Activated T-helper 17 cell treated with anti-CD3 and anti-CD28 coated beads, Interleukin-2, amount 50 U/mL, for 72 hours (primary cell): ENCODE data around the gene ATP6V1F. TPM values are rescaled to one million over a fixed set of nuclear protein-coding genes. Genes with fewer than 3 reads are reported as not detected.

Experiments
- ATAC-seq: fragments of 150-1000 bp; cut with Tn5 transposase; replicated peaks from 2 replicates; pipeline ENCODE4 v1.10.0; 2021; ENCODE audit warnings: mild to moderate bottlenecking, moderate library complexity
- H3K27ac Mint-ChIP-seq: one replicate; pipeline ENCODE4 v1.8.0; 2022; ENCODE audit warnings: mixed read lengths
- H3K27me3 Mint-ChIP-seq: one replicate; pipeline ENCODE4 v1.8.0; 2022; ENCODE audit warnings: mixed read lengths
- H3K36me3 Mint-ChIP-seq: one replicate; pipeline ENCODE4 v1.8.0; 2022; ENCODE audit warnings: low read depth, mild to moderate bottlenecking, mixed read lengths
- H3K4me1 Mint-ChIP-seq: one replicate; pipeline ENCODE4 v1.8.0; 2022; ENCODE audit warnings: mixed read lengths
- H3K4me3 Mint-ChIP-seq: one replicate; pipeline ENCODE4 v1.8.0; 2022; ENCODE audit warnings: mild to moderate bottlenecking, mixed read lengths
- H3K9me3 Mint-ChIP-seq: one replicate; pipeline ENCODE4 v1.8.0; 2022; ENCODE audit warnings: mixed read lengths
- total RNA-seq, 2 donors: library from RNA; stranded (reverse); gene quantifications; one replicate each; pipeline ENCODE4 v1.2.3, GENCODE V29; 2022

Gene ATP6V1F
- total RNA-seq, 2 donors from 2014 or later = 69.9 to 127 TPM

- Mint-ChIP-seq H3K9me3 (no peaks in the 10 kb centered on the region), H3K27ac (no peak overlapping the region), H3K36me3 (no peaks in the 10 kb centered on the region), H3K27me3 (peaks cover 18% of the 10 kb centered on the region), H3K4me1 (no peaks in the 10 kb centered on the region), H3K4me3 (no peak overlapping the region)
- ATAC-seq = no peak
These were observed 30.4 kb upstream of the ATP6V1F start for GRCh38 chr7:128831994-128832879.

- no peaks in the 10 kb centered on the region for H3K4me1 Mint-ChIP-seq
- no peak overlapping the region for H3K4me3 Mint-ChIP-seq
- no peak overlapping the region for H3K27ac Mint-ChIP-seq
- H3K9me3 Mint-ChIP-seq = no peaks in the 10 kb centered on the region
- peaks cover 17% of the 10 kb centered on the region for H3K27me3 Mint-ChIP-seq
- no peaks in the 10 kb centered on the region for H3K36me3 Mint-ChIP-seq
- ATAC-seq = no peak
These were observed 29.8 kb upstream of the ATP6V1F start for GRCh38 chr7:128832880-128833147.

GRCh38 chr7:128833148-128833945 lies 29.3 kb upstream of the ATP6V1F start:
- ATAC-seq = no peak
- no peaks in the 10 kb centered on the region for H3K36me3 Mint-ChIP-seq

GRCh38 chr7:128833946-128834325 lies 28.7 kb upstream of the ATP6V1F start:
- Mint-ChIP-seq H3K4me3 (no peak overlapping the region), H3K27ac (no peak overlapping the region), H3K9me3 (no peaks in the 10 kb centered on the region), H3K36me3 (no peaks in the 10 kb centered on the region), H3K27me3 (peaks cover 8% of the 10 kb centered on the region), H3K4me1 (no peaks in the 10 kb centered on the region)
- no peak for ATAC-seq

More at GRCh38 chr7:128833148-128833945, 29.3 kb upstream of the ATP6V1F start:
- Mint-ChIP-seq H3K9me3 (no peaks in the 10 kb centered on the region), H3K4me3 (no peak overlapping the region), H3K27me3 (peaks cover 12% of the 10 kb centered on the region), H3K4me1 (no peaks in the 10 kb centered on the region), H3K27ac (no peak overlapping the region)

- H3K9me3 Mint-ChIP-seq = no peaks in the 10 kb centered on the region
- H3K4me3 Mint-ChIP-seq = no peak overlapping the region
These were observed 27.4 kb upstream of the ATP6V1F start for GRCh38 chr7:128835231-128835751.

GRCh38 chr7:128835790-128836641 lies 26.6 kb upstream of the ATP6V1F start:
- Mint-ChIP-seq H3K4me1 (no peaks in the 10 kb centered on the region), H3K27ac (no peak overlapping the region), H3K36me3 (no peaks in the 10 kb centered on the region), H3K27me3 (no peaks in the 10 kb centered on the region), H3K4me3 (no peak overlapping the region), H3K9me3 (no peaks in the 10 kb centered on the region)
- no peak for ATAC-seq

More at GRCh38 chr7:128835231-128835751, 27.4 kb upstream of the ATP6V1F start:
- H3K27me3 Mint-ChIP-seq = no peaks in the 10 kb centered on the region
- ATAC-seq = no peak
- H3K4me1 Mint-ChIP-seq = no peaks in the 10 kb centered on the region
- H3K27ac Mint-ChIP-seq = no peak overlapping the region
- no peaks in the 10 kb centered on the region for H3K36me3 Mint-ChIP-seq

- no peak overlapping the region for H3K4me3 Mint-ChIP-seq
- ATAC-seq = no peak
These were observed 25.8 kb upstream of the ATP6V1F start for GRCh38 chr7:128836729-128837348.

GRCh38 chr7:128837521-128837921 lies 25.1 kb upstream of the ATP6V1F start:
- no peaks in the 10 kb centered on the region for H3K9me3 Mint-ChIP-seq
- no peak overlapping the region for H3K4me3 Mint-ChIP-seq
- H3K36me3 Mint-ChIP-seq = no peaks in the 10 kb centered on the region
- peaks cover 5% of the 10 kb centered on the region for H3K4me1 Mint-ChIP-seq
- no peak for ATAC-seq
- no peaks in the 10 kb centered on the region for H3K27me3 Mint-ChIP-seq
- no peak overlapping the region for H3K27ac Mint-ChIP-seq

More at GRCh38 chr7:128836729-128837348, 25.8 kb upstream of the ATP6V1F start:
- H3K27ac Mint-ChIP-seq = no peak overlapping the region
- H3K27me3 Mint-ChIP-seq = no peaks in the 10 kb centered on the region
- H3K9me3 Mint-ChIP-seq = no peaks in the 10 kb centered on the region
- H3K36me3 Mint-ChIP-seq = no peaks in the 10 kb centered on the region
- H3K4me1 Mint-ChIP-seq = peaks cover under 1% of the 10 kb centered on the region

- H3K27me3 Mint-ChIP-seq = no peaks in the 10 kb centered on the region
- no peaks in the 10 kb centered on the region for H3K9me3 Mint-ChIP-seq
- H3K4me3 Mint-ChIP-seq = no peak overlapping the region
- H3K36me3 Mint-ChIP-seq = no peaks in the 10 kb centered on the region
- H3K4me1 Mint-ChIP-seq = peaks cover 5% of the 10 kb centered on the region
- no peak for ATAC-seq
- H3K27ac Mint-ChIP-seq = no peak overlapping the region
These were observed 24.4 kb upstream of the ATP6V1F start for GRCh38 chr7:128838109-128838779.

- H3K36me3 Mint-ChIP-seq = no peaks in the 10 kb centered on the region
- H3K27ac Mint-ChIP-seq = no peak overlapping the region
- H3K4me1 Mint-ChIP-seq = peaks cover 5% of the 10 kb centered on the region
- no peaks in the 10 kb centered on the region for H3K27me3 Mint-ChIP-seq
- H3K9me3 Mint-ChIP-seq = no peaks in the 10 kb centered on the region
- H3K4me3 Mint-ChIP-seq = no peak overlapping the region
- ATAC-seq = no peak
These were observed 23.5 kb upstream of the ATP6V1F start for GRCh38 chr7:128838981-128839731.

GRCh38 chr7:128839751-128840177 lies 22.9 kb upstream of the ATP6V1F start:
- Mint-ChIP-seq H3K4me3 (no peak overlapping the region), H3K27me3 (no peaks in the 10 kb centered on the region), H3K36me3 (no peaks in the 10 kb centered on the region), H3K9me3 (no peaks in the 10 kb centered on the region), H3K27ac (no peak overlapping the region), H3K4me1 (peaks cover 5% of the 10 kb centered on the region)
- ATAC-seq = no peak

GRCh38 chr7:128840326-128841170 lies 22.1 kb upstream of the ATP6V1F start:
- H3K36me3 Mint-ChIP-seq = no peaks in the 10 kb centered on the region
- H3K4me1 Mint-ChIP-seq = peaks cover 5% of the 10 kb centered on the region
- H3K9me3 Mint-ChIP-seq = no peaks in the 10 kb centered on the region
- H3K27ac Mint-ChIP-seq = no peak overlapping the region
- no peak for ATAC-seq
- H3K4me3 Mint-ChIP-seq = no peak overlapping the region
- H3K27me3 Mint-ChIP-seq = no peaks in the 10 kb centered on the region
